Stomach (tissue), 4 donors: ENCODE measurements around the gene PLCB1.

Source experiments
- CTCF ChIP-seq, 7 experiments: fragments of 450-650 bp in 4 of 7; fragments of 200-600 bp in 3 of 7; sonication (generic) in 3 of 7; IDR thresholded peaks; one replicate each; pipeline ENCODE4 v1.5.1; 2016 to 2019; ENCODE audit warnings: antibody characterized with exemption in 7 of 7, control low read depth in 2 of 7, mild to moderate bottlenecking in 1 of 7
- POLR2AphosphoS5 ChIP-seq, 3 donors: sonication (generic); formaldehyde crosslinking; IDR thresholded peaks; one replicate each; pipeline ENCODE4 v1.6.1; 2016; ENCODE audit warnings: antibody characterized with exemption in 3 of 3

GRCh38 chr20:8117636-8118035, 14.4 kb upstream of the PLCB1 start:
- TF ChIP-seq CTCF (IDR thresholded peaks at IDR 0.05) (no peak), POLR2AphosphoS5 (IDR thresholded peaks at IDR 0.05) (no peak)
